ENCODE measurements around the gene C16orf78.

- no peak for TF ChIP-seq CREB5 (CRISPR knock-in tag; IDR thresholded peaks at IDR 0.05; ENCODE audit: low read depth)
- no peak for TF ChIP-seq OSR1 (CRISPR knock-in tag; IDR thresholded peaks at IDR 0.05)
- TF ChIP-seq TOX (CRISPR knock-in tag; IDR thresholded peaks at IDR 0.05; ENCODE audit: borderline replicate concordance) = no peak
- TF ChIP-seq CSRNP3 (CRISPR knock-in tag; IDR thresholded peaks at IDR 0.05) = no peak
- no peak for TF ChIP-seq ESRRG (CRISPR knock-in tag; IDR thresholded peaks at IDR 0.05)
- no peak for TF ChIP-seq GLIS3 (CRISPR knock-in tag; IDR thresholded peaks at IDR 0.05)
- no peak for TF ChIP-seq ZFP30 (CRISPR knock-in tag; IDR thresholded peaks at IDR 0.05)
- TF ChIP-seq SNAI2 (CRISPR knock-in tag; IDR thresholded peaks at IDR 0.05) = no peak
- no peak for TF ChIP-seq ARNTL (CRISPR knock-in tag; IDR thresholded peaks at IDR 0.05; ENCODE audit: borderline replicate concordance, low read depth)
- TF ChIP-seq CSDC2 (CRISPR knock-in tag; IDR thresholded peaks at IDR 0.05) = no peak
- TF ChIP-seq ZNF8 (CRISPR knock-in tag; IDR thresholded peaks at IDR 0.05) = no peak
- TF ChIP-seq PATZ1 (CRISPR knock-in tag; IDR thresholded peaks at IDR 0.05; ENCODE audit: borderline replicate concordance) = no peak
- no peak for TF ChIP-seq ZFP3 (CRISPR knock-in tag; IDR thresholded peaks at IDR 0.05)
These were observed 45.4 kb downstream of the C16orf78 start for GRCh38 chr16:49419006-49419405.
